Measurements from ENCODE around the gene LCN15.

LCN15 gene

DNA sequence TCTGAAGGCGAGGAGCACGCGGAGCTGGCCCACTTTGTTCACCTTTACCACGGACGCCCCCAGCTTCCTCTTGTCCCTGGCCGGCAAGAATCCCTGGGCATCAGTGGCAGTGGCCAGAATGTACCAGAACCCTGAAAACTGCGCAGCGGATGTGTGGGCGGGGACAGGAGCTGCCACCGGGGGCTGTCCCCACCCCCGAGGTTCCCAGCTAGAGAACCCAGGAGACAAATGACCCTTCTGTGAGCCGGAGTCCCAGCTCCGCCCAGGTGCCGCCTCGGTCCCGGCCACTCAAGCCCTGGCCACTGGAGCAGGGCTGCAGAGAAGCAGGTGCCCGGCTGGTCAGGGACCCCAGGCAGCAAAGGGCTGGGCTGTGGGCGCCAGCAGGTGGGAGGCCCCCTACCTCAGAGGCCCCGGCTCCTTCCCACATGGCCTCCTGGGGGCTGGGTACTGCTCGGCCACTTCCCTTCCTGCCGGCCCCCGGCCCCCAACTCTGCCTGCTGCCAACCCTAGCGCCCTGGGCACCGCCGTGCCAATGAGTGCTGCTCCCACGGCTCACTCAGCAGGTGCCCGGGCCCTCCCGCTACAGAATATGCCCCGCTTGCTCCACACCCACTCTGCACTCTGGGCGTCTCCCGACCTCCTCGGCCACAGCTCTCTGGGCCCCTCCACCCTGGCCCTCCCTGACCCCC, 22.3 kb downstream of the LCN15 start:
- Histone ChIP-seq H3K36me3 (ENCODE audit: low read length) (no peaks in the 10 kb centered on the region), H2AFZ (ENCODE audit: low read depth, low read length, severe bottlenecking) (no peak overlapping the region), H3K4me3 (ENCODE audit: insufficient read depth, low read length, poor library complexity, severe bottlenecking) (no peak overlapping the region), H3K4me2 (ENCODE audit: low read depth, low read length, poor library complexity, severe bottlenecking) (no peak overlapping the region), H3K27me3 (ENCODE audit: low read length) (no peaks in the 10 kb centered on the region; the same call in 1 of the 2 replicates), H3K9me3 (ENCODE audit: insufficient read depth, low read length) (no peaks in the 10 kb centered on the region), H4K20me1 (ENCODE audit: low read depth, low read length) (no peaks in the 10 kb centered on the region), H3K9me2 (replicated peaks; ENCODE audit: insufficient read depth, low read length) (no peaks in the 10 kb centered on the region), H3K9ac (ENCODE audit: low read length) (no peak overlapping the region), H3K79me2 (ENCODE audit: insufficient read depth, low read length) (no peaks in the 10 kb centered on the region), H3K27ac (ENCODE audit: low read depth, low read length) (no peak overlapping the region), H3F3A (ENCODE audit: insufficient read depth) (no peaks in the 10 kb centered on the region)
- no peak for TF ChIP-seq EZH2phosphoT487 (conservative IDR thresholded peaks at IDR 0.05; ENCODE audit: low read length)

DNA sequence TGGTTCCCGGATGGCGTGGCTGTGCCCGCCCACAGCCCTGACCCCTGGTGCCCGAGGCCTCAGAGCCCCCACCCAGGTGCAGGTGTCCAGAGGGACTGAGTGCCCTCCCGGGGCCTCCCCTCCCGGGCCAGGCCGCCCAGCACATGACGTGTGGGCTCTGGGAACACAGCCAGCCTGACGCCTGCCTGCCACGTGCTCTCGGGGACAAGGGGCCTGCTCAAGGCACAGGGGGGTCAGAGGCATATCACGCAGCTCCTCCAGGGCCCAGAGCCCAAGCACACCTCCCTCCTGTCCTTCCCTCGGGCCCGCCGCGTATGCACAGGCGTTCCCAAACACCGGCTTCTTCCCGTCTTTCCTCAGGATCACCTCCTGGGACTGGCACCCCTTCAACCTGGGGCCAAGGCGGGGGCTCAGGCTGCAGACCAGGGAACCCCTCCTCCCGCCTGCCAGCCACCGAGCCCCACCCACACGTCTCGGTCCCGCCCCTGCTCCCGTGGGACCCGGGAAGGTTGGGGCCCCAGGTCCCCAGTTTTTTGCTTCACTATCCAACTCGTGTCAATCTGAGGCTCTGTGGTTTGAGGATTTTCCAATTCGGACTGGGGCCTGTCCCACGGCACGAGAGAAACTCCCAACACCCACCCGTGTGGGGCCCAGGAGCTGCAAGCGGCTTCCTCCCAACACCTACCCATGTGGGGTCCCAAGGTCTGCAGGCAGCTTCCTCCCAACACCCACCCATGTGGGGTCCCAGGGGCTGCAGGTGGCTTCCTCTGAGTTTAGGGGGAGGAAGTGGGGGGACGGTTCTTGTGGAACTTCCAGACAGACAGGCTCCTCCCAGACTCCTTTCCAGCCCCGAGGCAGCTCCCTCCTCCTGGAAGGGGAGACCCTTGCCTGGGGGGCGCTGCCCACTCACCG, 23.1 kb downstream of the LCN15 start:
- no peak overlapping the region for H3K4me2 ChIP-seq (ENCODE audit: low read depth, low read length, poor library complexity, severe bottlenecking)
- H4K20me1 ChIP-seq (ENCODE audit: low read depth, low read length) = no peaks in the 10 kb centered on the region
- no peaks in the 10 kb centered on the region for H3K79me2 ChIP-seq (ENCODE audit: insufficient read depth, low read length)
- TF ChIP-seq EZH2phosphoT487 (conservative IDR thresholded peaks at IDR 0.05; ENCODE audit: low read length) = no peak
- TF ChIP-seq, protein P1, sequence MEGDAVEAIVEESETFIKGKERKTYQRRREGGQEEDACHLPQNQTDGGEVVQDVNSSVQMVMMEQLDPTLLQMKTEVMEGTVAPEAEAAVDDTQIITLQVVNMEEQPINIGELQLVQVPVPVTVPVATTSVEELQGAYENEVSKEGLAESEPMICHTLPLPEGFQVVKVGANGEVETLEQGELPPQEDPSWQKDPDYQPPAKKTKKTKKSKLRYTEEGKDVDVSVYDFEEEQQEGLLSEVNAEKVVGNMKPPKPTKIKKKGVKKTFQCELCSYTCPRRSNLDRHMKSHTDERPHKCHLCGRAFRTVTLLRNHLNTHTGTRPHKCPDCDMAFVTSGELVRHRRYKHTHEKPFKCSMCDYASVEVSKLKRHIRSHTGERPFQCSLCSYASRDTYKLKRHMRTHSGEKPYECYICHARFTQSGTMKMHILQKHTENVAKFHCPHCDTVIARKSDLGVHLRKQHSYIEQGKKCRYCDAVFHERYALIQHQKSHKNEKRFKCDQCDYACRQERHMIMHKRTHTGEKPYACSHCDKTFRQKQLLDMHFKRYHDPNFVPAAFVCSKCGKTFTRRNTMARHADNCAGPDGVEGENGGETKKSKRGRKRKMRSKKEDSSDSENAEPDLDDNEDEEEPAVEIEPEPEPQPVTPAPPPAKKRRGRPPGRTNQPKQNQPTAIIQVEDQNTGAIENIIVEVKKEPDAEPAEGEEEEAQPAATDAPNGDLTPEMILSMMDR (IDR thresholded peaks at IDR 0.05; ENCODE audit: insufficient read depth, low read length, poor library complexity, severe bottlenecking) = no peak
- H3K9me2 ChIP-seq (replicated peaks; ENCODE audit: insufficient read depth, low read length) = no peaks in the 10 kb centered on the region
- no peak overlapping the region for H2AFZ ChIP-seq (ENCODE audit: low read depth, low read length, severe bottlenecking)
- H3K9ac ChIP-seq (ENCODE audit: low read length) = no peak overlapping the region
- no peaks in the 10 kb centered on the region for H3K9me3 ChIP-seq (ENCODE audit: insufficient read depth, low read length)
- no peak overlapping the region for H3K27ac ChIP-seq (ENCODE audit: low read depth, low read length)
- H3F3A ChIP-seq (ENCODE audit: insufficient read depth) = no peaks in the 10 kb centered on the region
- H3K36me3 ChIP-seq (ENCODE audit: low read length) = no peaks in the 10 kb centered on the region
- no peaks in the 10 kb centered on the region; the same call in 1 of the 2 replicates for H3K27me3 ChIP-seq (ENCODE audit: low read length)
- H3K4me3 ChIP-seq (ENCODE audit: insufficient read depth, low read length, poor library complexity, severe bottlenecking) = no peak overlapping the region

DNA sequence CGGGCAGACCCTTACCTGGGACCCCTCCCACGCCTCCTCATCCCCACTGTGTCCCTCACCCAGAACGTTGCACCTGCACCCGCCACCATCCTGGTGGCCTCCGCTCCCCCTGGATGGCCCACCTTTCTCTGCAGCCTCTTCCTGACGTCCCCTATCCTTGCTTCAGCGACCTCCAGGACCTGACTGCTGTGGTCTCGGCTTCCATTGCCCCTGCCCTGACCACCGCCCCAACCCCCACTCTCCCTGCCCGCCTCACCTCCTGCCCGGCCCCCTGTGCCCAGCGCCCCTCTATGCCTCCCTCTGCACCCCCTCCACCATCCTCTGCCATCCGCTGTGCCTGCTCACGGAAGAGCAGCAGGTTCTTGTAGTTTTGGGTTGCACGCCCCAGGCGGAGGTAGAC, 23.8 kb downstream of the LCN15 start:
- no peak overlapping the region for H3K4me3 ChIP-seq (ENCODE audit: insufficient read depth, low read length, poor library complexity, severe bottlenecking)
- H3K9me3 ChIP-seq (ENCODE audit: insufficient read depth, low read length) = no peaks in the 10 kb centered on the region
- H3K9ac ChIP-seq (ENCODE audit: low read length) = no peak overlapping the region
- no peaks in the 10 kb centered on the region; the same call in 1 of the 2 replicates for H3K27me3 ChIP-seq (ENCODE audit: low read length)
- H3K27ac ChIP-seq (ENCODE audit: low read depth, low read length) = no peak overlapping the region
- H3K36me3 ChIP-seq (ENCODE audit: low read length) = no peaks in the 10 kb centered on the region
- no peaks in the 10 kb centered on the region for H3K79me2 ChIP-seq (ENCODE audit: insufficient read depth, low read length)
- H3F3A ChIP-seq (ENCODE audit: insufficient read depth) = no peaks in the 10 kb centered on the region
- H3K9me2 ChIP-seq (replicated peaks; ENCODE audit: insufficient read depth, low read length) = no peaks in the 10 kb centered on the region
- no peak overlapping the region for H3K4me2 ChIP-seq (ENCODE audit: low read depth, low read length, poor library complexity, severe bottlenecking)
- no peak overlapping the region for H2AFZ ChIP-seq (ENCODE audit: low read depth, low read length, severe bottlenecking)
- H4K20me1 ChIP-seq (ENCODE audit: low read depth, low read length) = no peaks in the 10 kb centered on the region
- TF ChIP-seq, protein P1 (IDR thresholded peaks at IDR 0.05; ENCODE audit: insufficient read depth, low read length, poor library complexity, severe bottlenecking) = no peak
- no peak for TF ChIP-seq EZH2phosphoT487 (conservative IDR thresholded peaks at IDR 0.05; ENCODE audit: low read length)
